Kidney capillary endothelial cell (primary cell): ENCODE data around the gene AWAT2.

Experiments
- DNase-seq: peaks from one replicate; pipeline ENCODE4 v3.0.0-alpha.2; 2018; ENCODE audit warnings: low spot score

Gene AWAT2

DNA sequence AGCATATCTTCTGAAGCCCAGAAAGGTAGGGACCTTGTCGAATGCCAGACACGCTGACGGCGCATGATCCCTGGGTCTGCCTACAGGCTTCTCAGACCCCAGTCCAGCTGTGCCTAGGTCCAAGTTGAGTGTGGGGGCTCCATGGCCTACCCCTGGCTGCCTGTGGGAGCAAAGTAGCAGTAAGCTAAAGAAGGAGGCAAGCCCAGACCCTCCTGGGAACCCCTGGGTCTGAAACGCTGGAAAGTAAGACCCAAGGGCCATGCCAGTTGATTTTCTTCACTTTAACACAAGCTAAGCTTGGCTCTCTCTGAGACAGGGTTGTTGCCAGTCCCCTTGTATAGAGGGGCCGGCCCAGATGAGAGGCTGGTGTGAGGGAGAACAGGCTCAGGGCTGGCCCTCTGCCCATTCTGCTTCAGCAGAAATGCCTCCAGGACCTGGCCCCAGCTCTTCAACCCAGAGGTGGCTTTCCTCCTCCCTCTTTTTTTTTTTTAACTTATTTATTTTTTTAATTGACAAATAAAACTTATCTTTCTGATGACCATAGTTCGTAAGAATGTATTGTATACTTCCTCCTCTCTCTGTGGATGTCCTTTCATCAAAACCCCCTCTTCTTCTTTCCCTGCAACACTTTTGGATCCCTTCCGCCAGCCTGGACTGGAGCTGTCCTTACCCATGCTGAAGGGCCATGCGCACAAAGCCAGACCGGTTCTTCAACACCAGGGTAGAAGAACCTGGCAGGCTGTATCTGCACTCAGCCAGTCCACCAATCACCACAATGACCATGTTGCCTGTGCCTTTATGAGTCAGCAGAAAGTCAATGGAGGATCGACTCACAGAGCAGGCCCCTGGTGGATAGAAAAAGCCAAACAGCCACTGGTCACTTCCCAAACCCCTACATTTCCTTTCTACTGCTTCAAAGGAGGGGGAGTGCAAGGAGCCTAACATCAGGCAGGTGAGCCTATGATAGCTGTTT, 7.1 kb downstream of the AWAT2 start:
- no peak for DNase-seq

DNA sequence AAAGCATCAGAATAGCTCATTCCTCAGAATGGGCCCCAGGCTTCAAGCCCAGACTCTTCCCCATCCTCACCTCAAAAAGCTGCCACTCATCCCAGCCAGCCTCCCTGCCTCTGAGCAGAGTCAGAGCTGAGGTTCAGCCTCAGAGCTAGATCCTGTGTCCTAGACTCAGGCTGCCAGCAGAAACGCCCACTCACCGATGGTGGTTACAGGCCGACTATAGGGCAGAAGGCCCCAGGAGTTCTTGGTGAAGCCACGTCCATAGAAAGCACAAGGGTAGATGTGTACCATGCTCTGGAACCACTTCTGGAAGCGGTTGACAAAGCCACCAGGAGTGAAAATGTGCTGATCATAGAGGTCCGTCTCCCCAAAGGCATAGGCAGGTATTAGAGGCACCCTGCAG, 7.7 kb downstream of the AWAT2 start:
- DNase-seq = no peak

DNA sequence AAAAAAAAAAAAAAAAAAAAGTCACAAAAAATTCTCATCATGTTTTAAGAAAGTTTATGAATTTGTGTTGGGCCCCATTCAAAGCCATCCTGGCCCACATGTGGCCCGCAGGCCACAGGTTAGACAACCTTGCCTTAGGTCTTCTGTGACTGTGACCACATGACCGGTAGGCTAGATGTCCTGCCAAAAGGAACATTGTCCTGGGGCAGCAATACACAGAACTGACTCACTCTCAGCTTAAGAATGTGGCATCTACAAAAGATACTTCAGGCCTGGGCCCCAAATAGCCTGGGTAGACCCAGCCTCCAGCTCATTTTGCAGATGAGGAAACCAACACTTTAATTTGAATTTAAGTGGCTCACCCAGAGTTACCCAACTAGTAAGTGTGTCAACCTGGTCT, 10.0 kb downstream of the AWAT2 start:
- no peak for DNase-seq

DNA sequence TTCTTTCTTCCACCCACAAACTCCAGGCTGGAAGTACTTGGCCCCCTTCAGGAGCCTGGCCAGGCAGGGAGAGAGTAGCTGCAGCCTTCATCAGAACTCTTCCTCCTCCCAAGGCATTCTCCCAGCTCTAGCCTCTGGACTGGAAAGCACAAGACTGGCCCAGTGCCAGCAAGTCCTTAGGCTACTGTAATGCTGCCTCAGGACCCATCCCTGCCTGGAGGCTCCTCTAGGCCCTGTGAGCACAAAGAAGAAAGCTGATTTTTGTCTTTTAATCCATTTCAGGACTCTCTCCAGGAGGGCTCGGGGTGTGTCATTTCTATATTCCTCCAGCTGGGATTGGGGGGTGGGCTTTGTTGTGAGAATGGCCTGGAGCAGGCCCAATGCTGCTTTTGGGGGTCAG, 10.8 kb downstream of the AWAT2 start:
- DNase-seq = no peak

DNA sequence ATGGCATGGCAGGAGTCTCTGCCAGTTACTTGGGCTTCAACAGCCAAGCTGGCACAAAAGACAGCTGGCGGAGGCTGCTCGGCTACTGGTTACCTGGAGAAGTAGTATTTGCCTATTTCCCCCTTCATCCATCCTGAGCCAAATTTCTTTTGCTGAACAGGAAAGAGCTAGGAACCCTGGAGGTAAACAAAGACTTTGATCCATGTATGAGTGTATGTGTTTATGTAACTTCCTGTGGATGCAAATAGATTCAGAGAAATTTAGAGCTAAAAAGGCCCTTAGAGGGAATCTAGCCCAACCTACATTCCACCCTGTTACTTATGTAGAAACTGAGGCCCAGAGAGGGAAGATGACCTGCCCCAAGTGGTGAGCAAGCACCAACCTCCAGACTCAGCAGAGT, 11.2 kb downstream of the AWAT2 start:
- no peak for DNase-seq

DNA sequence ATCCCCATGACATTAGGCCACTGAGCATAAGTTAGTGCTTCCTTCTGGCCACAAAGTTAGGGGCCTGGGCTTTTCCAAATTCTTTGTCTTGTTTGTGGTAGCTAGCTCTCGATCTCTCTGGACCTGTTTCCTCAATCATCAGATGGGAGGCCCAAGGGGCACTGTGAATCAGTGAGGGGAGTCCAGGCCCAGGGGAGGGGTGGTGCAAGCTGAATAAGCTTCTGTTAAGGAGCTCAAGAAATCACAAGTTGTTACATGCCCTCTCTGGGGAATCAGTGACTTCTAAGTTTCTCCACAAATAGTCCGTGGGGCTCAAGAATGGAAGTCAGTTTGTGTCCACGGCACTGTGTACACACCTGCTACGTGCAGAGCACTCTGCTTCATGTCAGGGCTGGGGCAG, 15.1 kb downstream of the AWAT2 start:
- DNase-seq = no peak

DNA sequence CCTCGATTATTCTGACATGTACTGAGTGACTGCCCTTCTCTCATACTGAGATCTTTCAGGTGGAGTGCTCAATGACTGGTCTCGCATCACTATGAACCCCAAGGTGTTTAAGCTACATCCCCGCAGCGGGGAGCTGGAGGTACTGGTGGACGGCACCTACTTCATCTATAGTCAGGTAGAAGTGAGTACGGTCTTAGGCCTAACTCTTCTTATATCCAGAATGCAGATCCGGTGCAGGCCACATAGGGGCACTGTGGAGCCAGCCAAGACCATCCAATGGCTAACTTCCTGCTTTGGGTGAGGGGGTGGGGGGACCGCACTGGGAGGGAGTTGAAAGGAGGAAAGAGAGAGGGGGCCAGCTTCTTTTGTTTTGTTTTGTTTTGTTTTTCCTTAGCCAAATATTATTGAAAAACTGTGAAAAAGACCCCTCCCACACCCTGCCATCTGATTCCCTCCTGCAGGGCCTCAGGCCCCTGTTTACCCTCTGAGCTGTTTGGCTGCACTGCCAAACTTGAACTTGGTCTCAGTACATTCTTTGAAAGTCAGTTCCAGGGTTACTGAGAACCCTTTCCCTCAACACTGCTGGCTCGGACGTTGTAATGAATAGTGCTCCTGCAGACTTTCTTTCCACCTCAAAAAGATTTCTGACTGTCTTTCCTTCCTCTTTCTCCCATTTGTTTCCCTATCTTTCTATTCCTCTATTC, 16.2 kb downstream of the AWAT2 start:
- no peak for DNase-seq

DNA sequence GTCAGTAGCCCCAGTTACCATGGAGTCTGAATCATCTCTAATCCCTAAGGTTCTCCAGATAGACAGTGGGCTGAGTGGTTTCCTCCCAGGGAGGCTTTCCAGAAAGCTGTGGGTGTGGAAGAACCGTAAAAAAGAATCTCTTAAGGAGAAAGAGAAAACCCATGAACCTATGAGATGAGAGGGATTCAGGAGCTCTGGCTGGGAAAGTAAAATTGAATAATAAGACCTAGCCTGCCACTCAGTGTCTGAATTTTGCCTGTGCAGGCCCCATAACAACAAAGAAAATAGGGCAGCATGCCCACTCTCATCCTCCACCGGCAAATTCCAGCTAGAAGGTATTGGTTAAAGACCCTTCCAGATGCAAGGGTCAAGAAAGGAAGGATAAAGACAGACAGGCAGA, 16.9 kb downstream of the AWAT2 start:
- DNase-seq = no peak

DNA sequence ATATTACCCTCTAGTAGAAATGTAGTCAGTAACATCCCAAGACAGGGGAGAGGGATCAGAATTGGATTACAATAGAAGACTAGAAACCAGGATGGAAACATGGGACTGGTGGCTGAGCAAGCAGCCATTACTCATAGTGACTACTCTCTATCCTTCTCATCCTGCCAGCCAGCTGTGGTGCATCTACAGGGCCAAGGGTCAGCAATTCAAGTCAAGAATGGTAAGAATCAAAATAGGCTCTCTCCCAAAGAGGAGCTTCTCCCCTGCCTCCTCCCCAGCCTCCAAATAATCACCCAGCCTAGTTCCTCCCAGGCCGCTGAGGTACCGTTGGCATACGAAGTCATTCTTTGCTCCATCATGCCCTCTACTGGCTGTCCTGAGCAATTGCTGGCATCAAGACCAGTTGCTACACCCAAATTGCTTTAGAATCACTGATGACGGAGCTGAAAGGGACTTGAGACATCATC, 19.4 kb downstream of the AWAT2 start:
- peak; percentile 64 for DNase-seq

DNA sequence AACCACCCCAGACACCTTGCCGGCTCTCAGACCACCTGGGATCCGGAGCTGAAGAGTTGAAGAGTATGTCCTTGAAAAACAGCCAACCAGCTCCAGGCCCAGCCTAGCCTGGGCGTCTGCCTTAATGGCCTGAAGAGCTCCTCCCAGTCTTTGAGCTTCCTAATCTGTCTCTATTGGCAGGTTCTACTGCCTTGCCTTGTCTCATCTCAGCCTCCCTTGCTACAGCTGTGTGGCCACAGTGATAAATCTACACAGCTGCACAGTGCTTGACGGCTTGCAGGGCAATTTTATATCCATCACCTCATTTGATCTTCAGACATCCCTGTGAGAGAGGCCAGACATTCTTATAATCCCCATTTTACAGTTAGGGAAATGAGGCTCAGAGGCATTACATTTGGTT, 19.9 kb downstream of the AWAT2 start:
- DNase-seq = no peak

DNA sequence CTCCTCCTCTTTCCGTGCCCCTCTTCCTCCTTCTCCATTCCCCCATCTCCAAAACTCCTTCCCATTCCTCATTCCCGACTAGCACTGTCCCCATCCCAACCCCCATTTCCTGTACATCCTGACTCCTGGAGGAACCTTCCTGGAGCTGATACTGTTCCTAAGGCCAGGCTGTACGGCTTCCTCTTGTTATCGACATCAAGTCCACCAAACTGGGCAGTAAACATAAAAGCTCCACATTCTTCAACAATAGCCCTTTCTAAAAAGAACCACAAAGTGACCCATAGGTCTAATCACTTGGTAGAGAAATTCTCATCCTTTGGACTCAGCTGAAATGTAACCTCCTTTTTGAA, 22.9 kb downstream of the AWAT2 start:
- no peak for DNase-seq

DNA sequence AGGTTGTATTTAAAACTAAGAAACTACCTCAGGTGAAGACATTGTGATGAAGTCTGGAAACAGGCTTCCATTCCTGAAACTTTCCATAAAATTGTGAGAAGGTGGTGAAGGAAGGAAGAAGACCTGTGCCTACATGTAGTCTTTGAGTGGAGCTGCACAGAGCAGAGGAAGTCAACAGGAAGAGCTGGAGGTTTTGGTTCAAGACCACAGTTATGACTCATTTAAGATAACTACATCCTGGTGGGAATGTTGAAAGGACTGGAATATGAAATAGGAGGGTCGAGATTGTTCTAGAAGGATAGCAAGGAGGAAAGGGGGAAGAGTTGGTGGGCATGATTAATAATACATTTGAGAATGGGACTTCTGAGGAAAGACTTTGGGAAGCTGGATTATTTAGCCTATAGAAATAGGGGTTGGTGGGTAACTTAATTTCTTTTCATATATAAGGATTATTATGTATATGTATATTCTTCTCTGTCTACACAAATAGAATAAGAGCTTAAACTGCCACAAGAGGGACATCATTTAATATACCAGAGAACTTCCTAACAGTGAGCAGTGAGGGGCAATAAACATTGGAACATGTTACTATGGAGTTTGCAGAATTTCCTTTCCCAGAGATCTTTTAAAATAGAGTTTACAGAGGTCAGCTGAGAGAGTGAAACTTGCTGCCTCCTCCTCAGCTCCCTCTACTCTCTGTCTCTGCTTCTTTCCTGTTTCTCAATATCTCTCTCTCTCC, 23.5 kb downstream of the AWAT2 start:
- no peak for DNase-seq

DNA sequence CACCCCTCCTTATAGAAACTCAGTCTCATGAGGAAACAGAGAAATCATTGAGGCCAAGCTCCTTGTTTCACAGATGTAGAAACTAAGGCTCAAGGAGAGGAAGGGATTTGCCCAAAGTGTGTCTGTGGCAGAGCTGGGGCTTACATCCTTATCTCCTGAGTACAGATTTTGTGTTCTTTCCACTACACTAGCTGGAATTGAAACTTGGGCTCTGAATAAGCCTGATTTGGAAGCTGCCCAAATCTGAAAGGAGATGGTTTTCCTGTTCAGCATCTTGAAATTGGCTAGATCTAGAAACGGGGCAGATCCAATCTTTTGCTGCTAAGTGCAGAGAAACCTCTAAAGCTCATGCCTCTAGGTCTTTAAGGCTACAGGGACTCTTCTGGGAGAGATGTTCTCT, 24.3 kb downstream of the AWAT2 start:
- no peak for DNase-seq

DNA sequence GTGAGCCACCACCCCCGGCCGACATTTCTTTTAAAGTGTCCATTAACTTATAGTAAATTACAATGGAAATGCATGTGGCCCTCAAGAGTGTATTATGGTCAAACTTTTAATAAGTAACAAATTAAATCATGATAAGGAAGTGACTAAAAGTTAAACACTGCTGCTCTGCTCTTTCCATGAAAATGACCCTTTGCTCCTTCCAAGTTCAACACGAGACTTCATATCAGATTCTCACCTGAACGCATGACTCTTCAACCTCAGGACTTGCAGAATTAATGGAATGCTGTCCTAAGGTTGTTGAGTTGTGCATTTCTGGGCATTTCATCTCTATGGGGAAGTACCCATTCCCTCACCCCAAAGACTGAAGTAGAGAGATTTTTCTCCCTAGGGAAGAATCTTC, 27.1 kb downstream of the AWAT2 start:
- no peak for DNase-seq

DNA sequence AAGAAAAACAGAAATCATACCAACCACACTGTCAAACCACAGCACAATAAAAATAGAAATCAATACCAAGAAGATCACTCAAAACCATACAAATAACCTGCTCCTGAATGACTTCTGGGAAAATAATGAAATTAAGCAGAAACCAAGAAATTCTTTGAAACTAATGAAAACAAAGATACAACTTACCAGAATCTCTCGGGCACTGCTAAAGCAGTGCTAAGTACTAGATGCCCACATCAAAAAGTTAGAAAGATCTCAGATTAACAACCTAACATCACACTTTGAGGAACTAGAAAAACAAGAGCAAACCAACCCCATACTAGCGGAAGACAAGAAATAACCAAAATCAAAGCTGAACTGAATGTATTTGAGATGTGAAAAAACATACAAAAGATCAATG, 33.2 kb downstream of the AWAT2 start:
- no peak for DNase-seq

DNA sequence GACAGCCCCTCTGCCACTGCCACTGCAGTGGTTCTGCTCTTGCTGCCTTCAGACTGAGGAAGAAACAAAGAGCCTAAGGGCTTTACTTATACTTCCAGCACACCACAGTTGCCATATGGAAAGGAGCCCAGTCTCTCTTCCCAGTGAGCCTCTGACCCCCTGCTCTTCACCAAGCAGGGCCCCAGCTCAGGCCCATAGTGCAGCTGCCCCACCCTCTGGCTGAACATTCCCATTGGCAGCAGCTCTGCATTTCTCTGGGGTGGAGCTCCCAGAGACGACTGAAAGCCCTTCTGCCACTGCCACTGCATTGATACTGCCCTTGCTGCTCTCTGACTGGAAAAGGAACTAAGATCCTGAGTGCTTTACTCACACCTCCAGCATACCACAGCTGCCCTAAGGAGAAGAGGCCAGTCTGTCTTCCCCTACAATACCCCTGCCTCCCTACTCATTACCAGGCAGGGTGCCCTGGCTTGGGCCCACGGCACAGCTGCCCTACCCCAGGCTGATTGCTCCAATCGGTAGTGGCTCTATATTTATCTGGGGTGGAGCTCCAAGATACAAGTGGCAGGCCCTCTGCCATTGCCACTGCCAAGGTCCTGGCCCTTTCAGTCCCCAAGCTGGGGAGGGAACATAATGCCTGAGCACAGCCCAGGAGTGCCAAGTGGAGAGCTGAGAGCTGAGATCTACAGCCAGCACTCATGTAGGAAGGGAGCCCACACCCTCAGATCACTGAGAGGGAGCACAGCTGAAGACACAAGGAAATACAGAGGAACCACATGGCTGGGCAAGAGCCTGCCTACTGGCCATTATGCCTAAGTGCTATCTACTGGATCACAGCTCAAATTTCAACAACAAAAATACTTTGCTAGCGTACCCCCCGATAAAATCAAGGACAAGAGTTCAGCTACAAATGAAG, 36.0 kb downstream of the AWAT2 start:
- DNase-seq = no peak

DNA sequence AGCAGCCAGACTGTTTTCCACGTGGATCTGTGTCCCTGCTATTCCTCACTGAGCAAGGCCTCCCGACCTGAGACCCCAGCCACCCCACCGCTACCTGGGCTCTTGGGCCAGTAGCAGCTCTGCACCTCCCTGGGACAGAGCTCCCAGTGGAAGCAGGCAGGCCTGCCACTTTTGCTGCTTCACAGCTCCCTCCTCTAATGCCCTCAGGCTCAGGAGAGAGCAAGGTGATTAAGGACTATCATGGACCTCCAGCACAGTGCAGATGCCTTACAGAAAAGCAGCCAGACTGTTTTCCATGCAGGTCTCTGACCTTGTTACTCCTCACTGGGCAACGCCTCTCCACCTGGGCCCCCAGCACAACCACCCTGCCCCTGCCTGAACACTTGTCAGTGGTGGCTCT, 37.0 kb downstream of the AWAT2 start:
- no peak for DNase-seq

DNA sequence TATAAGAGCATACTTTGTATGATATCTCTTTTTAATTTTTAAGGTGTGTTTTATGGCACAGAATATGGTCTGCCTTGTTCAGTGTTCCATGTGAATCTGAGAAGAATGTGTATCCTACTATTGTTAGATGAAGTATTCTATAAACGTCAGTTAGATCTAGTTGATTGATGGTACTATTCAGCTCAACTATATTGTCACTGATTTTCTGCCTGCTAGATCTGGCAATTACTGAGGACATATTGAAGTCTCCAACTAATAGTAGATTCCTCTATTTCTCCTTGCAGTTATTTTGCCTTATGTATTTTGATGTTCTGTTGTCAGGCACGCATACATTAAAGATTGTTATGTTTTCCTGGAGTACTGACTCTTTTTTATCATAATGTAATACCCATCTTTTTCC, 39.8 kb downstream of the AWAT2 start:
- DNase-seq = no peak

DNA sequence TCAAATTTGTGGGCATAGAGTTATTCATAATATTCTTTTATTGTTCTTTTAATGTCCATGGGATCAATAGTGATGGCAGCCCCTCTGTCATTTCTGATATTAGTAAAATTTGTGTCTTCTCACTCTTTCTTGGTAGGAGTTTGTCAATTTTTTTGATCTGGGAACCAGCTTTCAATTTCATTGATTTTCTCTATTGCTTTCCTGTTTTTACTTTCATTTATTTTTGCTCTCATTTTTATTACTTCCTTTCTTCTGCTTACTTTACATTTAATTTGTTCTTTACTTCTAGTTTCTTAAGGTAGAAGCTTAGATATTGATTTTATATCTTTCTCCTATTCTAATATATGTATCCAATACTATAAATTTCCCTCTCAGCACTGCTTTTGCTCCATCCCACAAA, 40.7 kb downstream of the AWAT2 start:
- DNase-seq = no peak

DNA sequence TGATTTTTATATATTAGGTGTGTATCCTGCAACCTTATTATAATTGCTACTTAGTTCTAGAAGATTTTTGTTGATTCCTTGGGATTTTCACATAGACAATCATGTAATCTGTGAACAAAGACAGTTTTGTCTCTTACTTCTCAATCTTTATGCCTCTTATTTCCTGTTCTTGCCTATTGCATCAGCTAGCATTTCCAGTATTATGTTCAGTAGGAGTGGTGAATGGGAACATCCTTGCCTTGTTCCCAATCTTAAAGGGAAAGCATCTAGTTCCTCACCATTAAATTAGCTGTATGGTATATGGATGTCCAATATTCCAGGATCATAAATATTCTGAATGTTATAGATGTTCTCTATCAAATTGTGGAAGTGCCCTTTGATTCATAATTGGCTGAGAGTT, 41.8 kb downstream of the AWAT2 start:
- DNase-seq = no peak

DNA sequence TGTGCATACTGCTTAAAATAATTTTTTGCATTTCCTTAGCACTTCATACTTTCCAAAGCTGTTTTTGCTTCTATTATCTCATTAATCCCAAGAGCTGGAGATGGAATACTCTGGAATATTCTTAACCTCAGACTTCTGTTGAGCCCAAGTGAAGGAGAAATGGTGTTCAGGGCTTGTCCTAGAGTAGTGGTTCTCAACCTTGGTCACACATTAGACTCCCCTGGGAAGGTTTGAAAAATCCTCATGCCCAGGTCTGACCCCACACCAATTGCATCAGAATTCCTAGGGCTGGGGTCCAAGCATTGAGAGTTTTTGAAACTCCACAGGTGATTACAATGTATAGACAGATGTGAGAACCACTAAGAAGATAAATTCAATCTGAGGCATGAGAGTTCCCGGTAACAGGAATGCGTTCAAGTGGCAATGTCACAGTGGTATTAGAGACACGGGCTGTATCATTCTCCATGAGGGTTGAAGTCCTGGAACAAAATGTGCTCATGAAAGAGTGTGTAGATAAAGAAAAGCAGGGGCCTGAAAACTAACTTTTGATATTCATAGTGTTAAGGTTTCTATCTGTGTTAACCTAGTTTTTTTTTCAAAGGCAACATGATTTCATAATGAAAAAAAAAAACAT, 47.9 kb downstream of the AWAT2 start:
- no peak for DNase-seq
